ENCODE measurements around the gene ZC3H12D. TPM values are rescaled to one million over a fixed set of nuclear protein-coding genes. Genes with fewer than 3 reads are reported as not detected.

ZC3H12D gene
- polyA plus RNA-seq, 1 of the 3 experiments (the other 2 are of a cell fraction), result 0.03 TPM

GRCh38 chr6:149436647-149437046, 48.2 kb downstream of the ZC3H12D start:
- no peak for DNase-seq
- CTCF ChIA-PET, result interaction anchor here (0.6 to 1.7 kb wide), 4 partner anchors 128 to 397 kb away, joined by 3 to 4 read pairs (median 3); no protein-coding TSS in a partner anchor
- H3K9me2 ChIP-seq, result no peaks in the 10 kb centered on the region
- 93% methylated on average over 6 of the region's 12 CpGs for WGBS (ENCODE audit: low lambda C conversion rate)
- H3K27me3 ChIP-seq (ENCODE audit: insufficient read depth), result no peaks in the 10 kb centered on the region
- no peak overlapping the region for H3K9ac ChIP-seq
- POLR2A ChIA-PET, result no interaction called here
- no peaks in the 10 kb centered on the region for H3K36me3 ChIP-seq (replicated peaks in 1 of 2; ENCODE audit: control insufficient read depth in 1 of 2, insufficient read depth in 2 of 2, low read length in 1 of 2)
- peaks cover 2 to 3% of the 10 kb centered on the region in 2 experiments; a peak in 1 of 4 replicates for H3K4me1 ChIP-seq (ENCODE audit: control insufficient read depth in 1 of 2, insufficient read depth in 2 of 2, low read depth in 1 of 2, low read length in 1 of 2)
- no peak overlapping the region for H2AFZ ChIP-seq (ENCODE audit: low read depth)
- no peak for TF ChIP-seq RFX5 (IDR thresholded peaks at IDR 0.05; ENCODE audit: low read length)
- TF ChIP-seq FOXM1 (IDR thresholded peaks at IDR 0.05; ENCODE audit: low read depth), result no peak
- no peak for TF ChIP-seq YY1 (IDR thresholded peaks at IDR 0.05; ENCODE audit: low read depth)
- no peak for TF ChIP-seq MAX (IDR thresholded peaks at IDR 0.05; ENCODE audit: low read depth)
- no peak for TF ChIP-seq RAD21 (IDR thresholded peaks at IDR 0.05; ENCODE audit: low read length)
- TF ChIP-seq GATA2 (CRISPR knock-in tag; IDR thresholded peaks at IDR 0.05), result no peak
- TF ChIP-seq TEAD4 (IDR thresholded peaks at IDR 0.05; ENCODE audit: borderline replicate concordance, insufficient read depth), result no peak
- H3K27ac ChIP-seq (ENCODE audit: low read depth in 2 of 2, low read length in 1 of 2), result no peak overlapping the region
- no peak overlapping the region for H3K4me2 ChIP-seq
- no peaks in the 10 kb centered on the region for H4K20me1 ChIP-seq (ENCODE audit: insufficient read depth)
- H3K9me3 ChIP-seq, result no peaks in the 10 kb centered on the region
- no peaks in the 10 kb centered on the region for H3F3A ChIP-seq (replicated peaks; ENCODE audit: insufficient read depth)
- H3K4me3 ChIP-seq (ENCODE audit: low read depth in 2 of 2, low read length in 1 of 2), result no peak overlapping the region
- H3K79me2 ChIP-seq (ENCODE audit: insufficient read depth), result no peaks in the 10 kb centered on the region

GRCh38 chr6:149435919-149436586, 48.8 kb downstream of the ZC3H12D start:
- Histone ChIP-seq H4K20me1 (ENCODE audit: insufficient read depth) (no peaks in the 10 kb centered on the region), H3K27ac (ENCODE audit: low read depth in 2 of 2, low read length in 1 of 2) (no peak overlapping the region), H3K4me3 (ENCODE audit: low read depth in 2 of 2, low read length in 1 of 2) (no peak overlapping the region), H3K4me2 (no peak overlapping the region), H3K4me1 (ENCODE audit: control insufficient read depth in 1 of 2, insufficient read depth in 2 of 2, low read depth in 1 of 2, low read length in 1 of 2) (peaks cover 2 to 3% of the 10 kb centered on the region in 2 experiments; a peak in 1 of 4 replicates), H3K9me3 (no peaks in the 10 kb centered on the region), H2AFZ (ENCODE audit: low read depth) (no peak overlapping the region), H3K36me3 (replicated peaks in 1 of 2; ENCODE audit: control insufficient read depth in 1 of 2, insufficient read depth in 2 of 2, low read length in 1 of 2) (no peaks in the 10 kb centered on the region), H3K9ac (no peak overlapping the region), H3K79me2 (ENCODE audit: insufficient read depth) (no peaks in the 10 kb centered on the region), H3K27me3 (ENCODE audit: insufficient read depth) (no peaks in the 10 kb centered on the region), H3K9me2 (no peaks in the 10 kb centered on the region), H3F3A (replicated peaks; ENCODE audit: insufficient read depth) (no peaks in the 10 kb centered on the region)
- TF ChIP-seq, protein P1, sequence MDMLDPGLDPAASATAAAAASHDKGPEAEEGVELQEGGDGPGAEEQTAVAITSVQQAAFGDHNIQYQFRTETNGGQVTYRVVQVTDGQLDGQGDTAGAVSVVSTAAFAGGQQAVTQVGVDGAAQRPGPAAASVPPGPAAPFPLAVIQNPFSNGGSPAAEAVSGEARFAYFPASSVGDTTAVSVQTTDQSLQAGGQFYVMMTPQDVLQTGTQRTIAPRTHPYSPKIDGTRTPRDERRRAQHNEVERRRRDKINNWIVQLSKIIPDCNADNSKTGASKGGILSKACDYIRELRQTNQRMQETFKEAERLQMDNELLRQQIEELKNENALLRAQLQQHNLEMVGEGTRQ (IDR thresholded peaks at IDR 0.05; ENCODE audit: borderline replicate concordance, low read depth, low read length), result no peak
- TF ChIP-seq, protein P2, sequence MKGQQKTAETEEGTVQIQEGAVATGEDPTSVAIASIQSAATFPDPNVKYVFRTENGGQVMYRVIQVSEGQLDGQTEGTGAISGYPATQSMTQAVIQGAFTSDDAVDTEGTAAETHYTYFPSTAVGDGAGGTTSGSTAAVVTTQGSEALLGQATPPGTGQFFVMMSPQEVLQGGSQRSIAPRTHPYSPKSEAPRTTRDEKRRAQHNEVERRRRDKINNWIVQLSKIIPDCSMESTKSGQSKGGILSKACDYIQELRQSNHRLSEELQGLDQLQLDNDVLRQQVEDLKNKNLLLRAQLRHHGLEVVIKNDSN (IDR thresholded peaks at IDR 0.05; ENCODE audit: borderline replicate concordance, low read depth), result no peak
- TF ChIP-seq TEAD4 (IDR thresholded peaks at IDR 0.05; ENCODE audit: borderline replicate concordance, insufficient read depth) (no peak), NFIC (IDR thresholded peaks at IDR 0.05; ENCODE audit: borderline replicate concordance) (no peak), TCF12 (IDR thresholded peaks at IDR 0.05) (no peak), FOSL2 (IDR thresholded peaks at IDR 0.05; ENCODE audit: borderline replicate concordance, low read depth) (no peak), RXRA (IDR thresholded peaks at IDR 0.05; ENCODE audit: borderline replicate concordance, low read depth) (no peak), CHD2 (IDR thresholded peaks at IDR 0.05; ENCODE audit: low read length, partially characterized antibody) (no peak), EZH2phosphoT487 (IDR thresholded peaks at IDR 0.05; ENCODE audit: borderline replicate concordance, low read depth) (no peak), CTCF (IDR thresholded peaks at IDR 0.05) (no peak), EP300 (IDR thresholded peaks at IDR 0.05; ENCODE audit: borderline replicate concordance in 1 of 2, low read depth in 1 of 2, low read length in 1 of 2) (no peak), SIN3A (IDR thresholded peaks at IDR 0.05; ENCODE audit: borderline replicate concordance, low read depth, low read length) (no peak), MEF2A (IDR thresholded peaks at IDR 0.05; ENCODE audit: borderline replicate concordance, low read depth) (no peak), MAX (IDR thresholded peaks at IDR 0.05; ENCODE audit: low read depth) (no peak)
- no peak for DNase-seq
- ChIA-PET CTCF (interaction anchor here (0.9 to 1.7 kb wide), 4 partner anchors 354 to 396 kb away, joined by 3 to 4 read pairs (median 3); no protein-coding TSS in a partner anchor), POLR2A (no interaction called here)
- 91% methylated on average over 8 of the region's 13 CpGs for WGBS (ENCODE audit: low lambda C conversion rate)
